Measurements from ENCODE around the gene ARHGEF18. TPM values are rescaled to one million over a fixed set of nuclear protein-coding genes. Genes with fewer than 3 reads are reported as not detected.

ARHGEF18 gene
- total and polyA plus RNA-seq, 2 of the 13 experiments (the other 11 are each of a cell fraction or from before 2014, with no cell fraction given), result 4.2 to 17.5 TPM

- DNase-seq (ENCODE audit: low spot score) (no peak), ATAC-seq (no peak), FAIRE-seq (no peak)
- no peak overlapping the region for H3K4me2 ChIP-seq (ENCODE audit: low read depth, low read length)
- intact Hi-C loops (cut with micrococcal nuclease; ENCODE audit: unreplicated experiment), result no loop called here
- TF ChIP-seq, protein P1, sequence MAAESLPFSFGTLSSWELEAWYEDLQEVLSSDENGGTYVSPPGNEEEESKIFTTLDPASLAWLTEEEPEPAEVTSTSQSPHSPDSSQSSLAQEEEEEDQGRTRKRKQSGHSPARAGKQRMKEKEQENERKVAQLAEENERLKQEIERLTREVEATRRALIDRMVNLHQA (CRISPR knock-in tag; IDR thresholded peaks at IDR 0.05), result no peak
- TF ChIP-seq NR2F2 (IDR thresholded peaks at IDR 0.05; ENCODE audit: borderline replicate concordance, low read depth), result no peak
- no peak for TF ChIP-seq ZNF766 (CRISPR knock-in tag; IDR thresholded peaks at IDR 0.05; ENCODE audit: borderline replicate concordance)
- TF ChIP-seq POLR2A (IDR thresholded peaks at IDR 0.05; ENCODE audit: insufficient read depth in 1 of 2, low read depth in 2 of 2, low read length in 2 of 2), result no peak
- TF ChIP-seq, protein P2, sequence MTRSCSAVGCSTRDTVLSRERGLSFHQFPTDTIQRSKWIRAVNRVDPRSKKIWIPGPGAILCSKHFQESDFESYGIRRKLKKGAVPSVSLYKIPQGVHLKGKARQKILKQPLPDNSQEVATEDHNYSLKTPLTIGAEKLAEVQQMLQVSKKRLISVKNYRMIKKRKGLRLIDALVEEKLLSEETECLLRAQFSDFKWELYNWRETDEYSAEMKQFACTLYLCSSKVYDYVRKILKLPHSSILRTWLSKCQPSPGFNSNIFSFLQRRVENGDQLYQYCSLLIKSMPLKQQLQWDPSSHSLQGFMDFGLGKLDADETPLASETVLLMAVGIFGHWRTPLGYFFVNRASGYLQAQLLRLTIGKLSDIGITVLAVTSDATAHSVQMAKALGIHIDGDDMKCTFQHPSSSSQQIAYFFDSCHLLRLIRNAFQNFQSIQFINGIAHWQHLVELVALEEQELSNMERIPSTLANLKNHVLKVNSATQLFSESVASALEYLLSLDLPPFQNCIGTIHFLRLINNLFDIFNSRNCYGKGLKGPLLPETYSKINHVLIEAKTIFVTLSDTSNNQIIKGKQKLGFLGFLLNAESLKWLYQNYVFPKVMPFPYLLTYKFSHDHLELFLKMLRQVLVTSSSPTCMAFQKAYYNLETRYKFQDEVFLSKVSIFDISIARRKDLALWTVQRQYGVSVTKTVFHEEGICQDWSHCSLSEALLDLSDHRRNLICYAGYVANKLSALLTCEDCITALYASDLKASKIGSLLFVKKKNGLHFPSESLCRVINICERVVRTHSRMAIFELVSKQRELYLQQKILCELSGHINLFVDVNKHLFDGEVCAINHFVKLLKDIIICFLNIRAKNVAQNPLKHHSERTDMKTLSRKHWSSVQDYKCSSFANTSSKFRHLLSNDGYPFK (CRISPR knock-in tag; IDR thresholded peaks at IDR 0.05; ENCODE audit: borderline replicate concordance), result no peak
- no peak for TF ChIP-seq KAT2B (IDR thresholded peaks at IDR 0.05; ENCODE audit: borderline replicate concordance, low read depth, low read length)
- no peak for TF ChIP-seq GATAD1 (CRISPR knock-in tag; IDR thresholded peaks at IDR 0.05)
- no peak for TF ChIP-seq SIX4 (CRISPR knock-in tag; IDR thresholded peaks at IDR 0.05)
- no peaks in the 10 kb centered on the region for H3K79me2 ChIP-seq (ENCODE audit: insufficient read depth, low read length)
- 62% methylated on average over 7 of the region's 7 CpGs for WGBS (ENCODE audit: low lambda C conversion rate)
- no TSS peak for BruUV-seq (replicated peaks)
- no peaks in the 10 kb centered on the region for H3K36me3 ChIP-seq (replicated peaks in 1 of 2; ENCODE audit: control insufficient read depth in 1 of 2, insufficient read depth in 2 of 2, low read length in 2 of 2)
- H3K27ac ChIP-seq (ENCODE audit: extremely low read length, insufficient read depth, low read length), result no peak overlapping the region
- no peaks in the 10 kb centered on the region for H4K20me1 ChIP-seq (ENCODE audit: insufficient read depth, low read length)
- no peak overlapping the region for H2AFZ ChIP-seq (ENCODE audit: low read length)
- no peaks in the 10 kb centered on the region for H3K9me3 ChIP-seq (ENCODE audit: low read length)
- no peak overlapping the region for H3K9ac ChIP-seq (ENCODE audit: insufficient read depth, low read depth, low read length)
- peaks cover 2 to 7% of the 10 kb centered on the region in 2 experiments; a peak in 1 of 5 replicates for H3K27me3 ChIP-seq (ENCODE audit: control insufficient read depth in 1 of 2, insufficient read depth in 2 of 2, low read length in 2 of 2)
- CTCF ChIA-PET (ENCODE audit: low intra/inter-chr PET ratio, low total read pairs), result interaction anchor here (1.2 to 1.5 kb wide), 3 partner anchors 27 to 279 kb away, joined by 4 to 16 read pairs (median 11); no protein-coding TSS in a partner anchor
- H3K4me1 ChIP-seq (ENCODE audit: insufficient read depth, low read length), result peaks cover 10% of the 10 kb centered on the region
- no peak overlapping the region for H3K4me3 ChIP-seq (replicated peaks in 1 of 3; ENCODE audit: insufficient read depth in 1 of 3, low read depth in 2 of 3, low read length in 3 of 3)
- in situ Hi-C loops (cut with HindIII; ENCODE audit: extremely low pct_ligation_motif_present, low pct_unique_long_range_greater_than_20kb), result no loop called here
- POLR2A ChIA-PET, result no interaction called here
Observed at GRCh38 chr19:7381073-7381390, 32.3 kb downstream of the ARHGEF18 start.

Data from HepG2 (cell line).